Measurements from ENCODE around the gene FRK.
A peak's percentile ranks its signal among the peaks of the same experiment; 100 is the strongest.

Gene FRK

DNA sequence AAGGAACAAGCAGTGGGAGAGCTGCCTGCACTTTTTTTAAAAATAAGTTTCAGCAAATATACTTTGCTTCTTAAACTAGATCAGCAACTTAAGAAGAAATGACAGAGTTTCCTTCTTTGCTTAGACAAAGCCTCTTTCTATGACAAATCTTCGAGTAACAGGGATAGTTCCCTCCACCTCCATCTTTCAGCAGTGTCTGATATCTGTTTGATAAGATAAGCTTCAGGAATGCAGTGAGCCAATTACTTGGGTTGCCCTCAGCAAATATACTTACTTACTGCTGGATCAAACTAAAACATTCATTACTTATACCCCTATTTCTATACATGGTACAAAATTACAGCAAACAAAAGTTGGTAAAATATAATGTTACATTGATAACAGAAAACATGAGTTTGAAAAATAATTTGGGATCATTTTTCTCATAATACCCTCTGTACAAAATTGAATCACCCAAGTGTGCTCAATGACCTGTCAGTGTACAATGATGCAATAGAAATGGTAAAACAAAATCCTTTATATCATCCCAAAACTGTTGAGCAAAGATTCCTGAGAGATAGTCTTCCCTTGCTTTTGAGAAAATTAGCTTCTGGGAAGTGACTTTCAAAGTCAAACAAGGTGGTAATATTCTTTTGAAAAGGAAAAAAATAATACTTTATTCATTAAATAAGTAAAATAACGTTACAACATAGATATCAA lies 24.5 kb downstream of the FRK start:
- DNase-seq (ENCODE audit: insufficient read length, low spot score) (no peak), FAIRE-seq (no peak)

DNA sequence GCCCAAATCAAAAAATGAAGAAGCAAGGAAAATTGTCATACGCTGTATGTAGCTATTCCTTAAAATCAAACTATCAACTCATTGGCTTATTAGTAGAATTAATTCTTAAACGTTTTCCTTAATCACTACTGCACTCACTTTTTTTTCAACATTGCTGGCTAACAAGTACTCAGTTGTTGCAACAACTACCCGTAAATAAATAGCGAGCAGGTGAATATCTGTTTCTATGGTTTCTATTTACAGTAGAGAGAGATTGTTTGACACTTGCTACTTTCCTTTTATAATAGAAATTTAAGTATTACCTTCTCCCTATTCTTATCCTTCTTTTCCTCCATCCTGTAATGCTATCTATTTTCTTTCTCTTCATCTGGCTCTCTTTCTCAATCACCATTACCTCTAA lies 25.1 kb downstream of the FRK start:
- TF ChIP-seq POLR2A (IDR thresholded peaks at IDR 0.05; ENCODE audit: low read depth, low read length): no peak
- FAIRE-seq (no peak), DNase-seq (ENCODE audit: insufficient read length, low spot score) (no peak)

More for the DNA sequence above, 24.5 kb downstream of the FRK start:
- no peak for TF ChIP-seq POLR2A (IDR thresholded peaks at IDR 0.05; ENCODE audit: low read depth, low read length)

DNA sequence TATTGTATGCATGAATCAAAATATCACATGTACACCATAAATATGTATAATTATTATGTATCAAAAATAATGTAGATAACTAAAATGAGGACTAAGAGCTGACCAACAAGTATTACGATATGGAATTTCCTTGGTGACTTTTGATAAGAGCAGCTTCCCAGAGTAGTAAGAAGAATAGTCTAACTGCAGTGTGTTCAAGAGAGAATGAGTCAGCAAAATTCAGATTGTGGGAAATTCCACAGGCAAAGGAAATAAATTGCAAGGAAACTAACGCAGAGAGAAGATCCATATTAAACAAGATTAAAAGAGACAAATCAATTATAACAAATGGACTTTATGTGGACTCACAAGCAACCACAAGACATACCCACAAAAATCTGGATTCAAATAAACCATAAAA lies 26.4 kb downstream of the FRK start:
- DNase-seq (ENCODE audit: insufficient read length, low spot score) (no peak), FAIRE-seq (peak; percentile 50)
- TF ChIP-seq POLR2A (IDR thresholded peaks at IDR 0.05; ENCODE audit: low read depth, low read length): no peak

DNA sequence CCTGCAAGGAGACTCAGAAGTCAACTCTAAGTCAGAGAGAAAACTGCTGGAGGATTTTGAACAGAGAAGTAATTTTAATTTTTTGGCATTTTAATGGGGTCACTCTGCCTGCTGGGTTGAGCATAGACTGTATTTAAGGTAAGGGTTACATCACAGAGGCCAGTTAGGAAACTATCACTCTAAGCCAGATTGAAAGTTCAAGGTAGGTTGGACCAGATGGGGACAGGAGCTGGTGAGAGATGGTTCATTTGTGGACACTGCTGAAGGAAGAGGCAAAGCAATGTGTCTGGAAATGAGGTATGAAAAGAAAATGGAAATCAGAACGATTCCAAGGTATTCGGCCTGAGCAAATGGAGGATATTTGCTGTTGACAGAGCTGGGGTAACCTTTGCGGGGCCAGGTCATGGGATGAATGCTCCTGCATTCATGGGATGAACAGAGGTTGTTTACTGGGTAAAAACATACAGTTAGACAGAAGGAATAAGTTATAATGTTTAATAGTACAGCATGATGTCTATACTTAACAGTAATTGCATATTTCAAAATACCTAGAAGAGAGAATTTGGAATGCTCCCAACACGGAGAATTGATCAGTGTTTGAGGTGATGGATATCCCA lies 26.9 kb downstream of the FRK start:
- DNase-seq (ENCODE audit: insufficient read length, low spot score): no peak
- no peak for FAIRE-seq
- TF ChIP-seq POLR2A (IDR thresholded peaks at IDR 0.05; ENCODE audit: low read depth, low read length): no peak

- TF ChIP-seq POLR2A (IDR thresholded peaks at IDR 0.05; ENCODE audit: low read depth, low read length): no peak
- no peak for DNase-seq (ENCODE audit: insufficient read length, low spot score)
- FAIRE-seq: no peak
These were observed 29.9 kb downstream of the FRK start for GRCh38 chr6:116030770-116031169.

DNA sequence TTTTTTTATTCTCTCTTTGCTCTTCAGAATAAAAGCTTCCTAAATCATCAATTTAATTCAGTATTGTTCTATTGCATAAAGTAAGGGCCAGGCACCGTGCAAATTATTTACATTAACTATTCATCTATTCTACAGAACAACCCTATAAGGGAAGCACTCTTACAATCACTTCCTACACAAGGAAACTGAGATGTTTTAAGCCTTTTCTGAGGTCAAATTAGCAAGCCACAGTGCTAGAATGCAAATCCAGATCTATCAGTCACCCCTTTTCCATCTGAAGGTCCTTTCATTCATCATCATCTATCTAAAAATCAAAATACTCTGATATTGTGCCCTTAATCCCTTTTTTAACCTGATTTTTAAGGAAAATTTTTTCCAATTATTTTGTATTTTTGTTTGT lies 31.2 kb downstream of the FRK start:
- DNase-seq (ENCODE audit: insufficient read length, low spot score) (no peak), FAIRE-seq (no peak)
- TF ChIP-seq POLR2A (IDR thresholded peaks at IDR 0.05; ENCODE audit: low read depth, low read length): no peak

GRCh38 chr6:116028233-116028632 lies 32.5 kb downstream of the FRK start:
- TF ChIP-seq POLR2A (IDR thresholded peaks at IDR 0.05; ENCODE audit: low read depth, low read length): no peak
- DNase-seq (ENCODE audit: insufficient read length, low spot score): no peak
- no peak for FAIRE-seq

DNA sequence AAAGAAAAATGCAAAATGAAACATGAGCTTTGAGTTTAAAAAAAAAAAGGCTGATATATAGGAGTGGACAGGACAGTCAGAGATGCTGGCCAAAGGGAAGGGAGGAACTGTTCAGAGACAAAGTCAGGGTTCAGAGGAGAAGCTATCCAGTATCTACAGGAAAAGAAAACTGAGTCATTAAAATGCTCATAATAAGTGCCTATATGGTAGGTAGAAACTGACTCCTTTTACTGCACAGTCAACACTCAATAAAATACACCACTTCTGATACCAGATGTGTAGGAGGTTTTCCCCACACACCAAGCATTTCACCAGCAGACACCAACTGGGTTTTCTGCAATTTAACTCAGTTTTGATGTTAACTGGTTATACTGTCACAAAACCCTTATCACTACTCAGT lies 32.9 kb downstream of the FRK start:
- DNase-seq (ENCODE audit: insufficient read length, low spot score) (no peak), FAIRE-seq (no peak)
- TF ChIP-seq POLR2A (IDR thresholded peaks at IDR 0.05; ENCODE audit: low read depth, low read length): no peak

DNA sequence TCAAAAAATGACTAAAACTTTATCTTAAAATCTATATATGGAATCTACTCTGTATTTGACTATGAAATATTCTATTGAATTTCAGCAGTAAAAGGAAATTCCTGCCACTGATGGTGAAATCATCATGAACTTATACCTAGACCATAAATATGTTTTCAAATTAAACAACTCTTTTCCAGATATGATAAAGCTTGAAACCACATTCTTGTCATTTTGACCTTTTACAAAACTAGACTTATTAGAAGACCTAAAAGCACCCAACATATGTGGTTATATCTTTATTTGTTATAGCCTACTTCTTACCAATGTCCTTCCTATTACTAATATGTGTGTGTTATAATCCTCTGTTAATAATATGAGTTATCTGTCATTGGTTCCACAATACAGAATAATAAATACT lies 35.3 kb downstream of the FRK start:
- no peak for TF ChIP-seq POLR2A (IDR thresholded peaks at IDR 0.05; ENCODE audit: low read depth, low read length)
- FAIRE-seq: no peak
- no peak for DNase-seq (ENCODE audit: insufficient read length, low spot score)

DNA sequence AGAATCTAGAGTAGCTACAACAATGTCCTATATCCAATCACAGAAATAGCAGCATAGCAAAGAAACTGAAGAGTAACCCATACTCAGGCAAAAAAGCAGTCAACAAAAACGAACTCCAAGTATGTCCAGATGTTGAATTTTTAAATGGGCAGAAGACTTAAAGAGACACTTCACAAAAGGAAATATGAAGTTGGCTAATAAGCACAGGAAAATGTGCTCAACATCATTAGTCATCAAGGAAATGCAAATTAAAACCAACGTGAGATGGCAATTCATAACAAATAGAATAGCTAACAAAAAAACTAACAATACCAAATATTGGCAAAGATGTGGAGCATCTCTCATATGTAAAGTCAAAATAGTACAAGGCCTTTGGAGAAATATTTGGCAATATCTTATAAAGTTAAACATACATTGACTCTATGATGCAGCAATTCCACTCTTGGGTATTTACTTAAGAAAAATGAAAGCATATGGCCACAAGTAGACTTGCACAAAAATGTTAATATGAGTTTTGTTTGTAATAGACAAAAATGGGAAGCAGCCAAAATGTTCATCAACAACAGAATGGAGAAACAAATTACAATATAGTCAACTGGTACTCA lies 37.7 kb downstream of the FRK start:
- TF ChIP-seq POLR2A (IDR thresholded peaks at IDR 0.05; ENCODE audit: low read depth, low read length): no peak
- FAIRE-seq (no peak), DNase-seq (ENCODE audit: insufficient read length, low spot score) (no peak)

DNA sequence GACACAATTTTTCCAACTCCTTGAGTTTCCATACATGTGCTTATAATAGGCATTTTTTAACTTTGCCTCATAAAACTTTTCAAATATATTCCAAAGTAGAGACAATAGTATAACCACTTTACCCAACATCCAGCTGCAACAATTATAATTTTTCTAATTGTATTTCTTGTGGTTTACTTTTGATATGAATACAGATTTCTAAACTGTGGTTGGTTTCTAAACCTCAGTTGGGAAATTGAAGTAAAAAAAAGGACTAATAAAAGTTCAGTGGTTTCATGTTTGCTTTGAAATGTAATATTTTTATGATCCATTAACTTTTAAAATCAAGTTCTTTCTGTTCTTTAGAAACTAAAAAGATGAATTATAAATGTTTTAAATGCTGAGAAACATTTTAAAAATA lies 40.0 kb downstream of the FRK start:
- no peak for FAIRE-seq
- TF ChIP-seq POLR2A (IDR thresholded peaks at IDR 0.05; ENCODE audit: low read depth, low read length): no peak

GRCh38 chr6:116019428-116019827 lies 41.3 kb downstream of the FRK start:
- FAIRE-seq (no peak), DNase-seq (ENCODE audit: insufficient read length, low spot score) (no peak)
- no peak for TF ChIP-seq POLR2A (IDR thresholded peaks at IDR 0.05; ENCODE audit: low read depth, low read length)

More for the DNA sequence above, 40.0 kb downstream of the FRK start:
- no peak for DNase-seq (ENCODE audit: insufficient read length, low spot score)

DNA sequence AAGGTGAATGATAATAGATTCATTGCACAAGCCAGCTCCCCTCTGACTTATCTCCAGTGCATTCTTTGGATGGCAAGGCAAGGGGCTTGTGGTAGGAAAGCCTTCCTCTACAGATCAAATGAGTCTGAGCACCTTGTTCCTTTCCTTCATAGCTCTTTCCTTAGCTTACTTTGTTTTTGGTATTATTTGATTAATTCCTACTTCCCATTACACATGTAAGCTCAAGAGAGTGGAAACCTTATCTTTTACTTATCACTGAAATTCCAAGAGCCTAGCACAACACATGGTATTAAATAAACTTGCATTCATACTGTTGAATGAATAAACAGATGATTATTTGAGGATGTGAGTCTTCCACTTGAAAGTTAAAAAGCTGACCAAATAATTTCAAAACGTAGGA lies 41.7 kb downstream of the FRK start:
- FAIRE-seq: no peak
- no peak for DNase-seq (ENCODE audit: insufficient read length, low spot score)
- TF ChIP-seq POLR2A (IDR thresholded peaks at IDR 0.05; ENCODE audit: low read depth, low read length): no peak

GRCh38 chr6:116017546-116018295 lies 43.0 kb downstream of the FRK start:
- TF ChIP-seq POLR2A (IDR thresholded peaks at IDR 0.05; ENCODE audit: low read depth, low read length): no peak
- DNase-seq (ENCODE audit: insufficient read length, low spot score): no peak
- no peak for FAIRE-seq
